Mesendoderm (in vitro differentiated cells): ENCODE measurements around the gene GORAB.

Experiments
- DNase-seq: peaks from one replicate; pipeline ENCODE4 v3.0.0; 2013
- H2AK5ac ChIP-seq: 2 replicates; pipeline ENCODE4 v1.6.1; 2013; ENCODE audit warnings: low read length, inconsistent platforms
- H2BK120ac ChIP-seq: 2 replicates; pipeline ENCODE4 v1.6.1; 2013; ENCODE audit warnings: low read depth, mild to moderate bottlenecking, low read length, moderate library complexity, mixed read lengths
- H2BK15ac ChIP-seq: replicated peaks from 2 replicates; pipeline ENCODE4 v1.6.1; 2013; ENCODE audit warnings: low read depth, mild to moderate bottlenecking, moderate library complexity
- H2BK5ac ChIP-seq: 2 replicates; pipeline ENCODE4 v1.6.1; 2013; ENCODE audit warnings: low read length, inconsistent platforms
- H3K18ac ChIP-seq: 2 replicates; pipeline ENCODE4 v1.6.1; 2013; ENCODE audit warnings: mild to moderate bottlenecking, low read length, mixed read lengths
- H3K23ac ChIP-seq: one replicate; pipeline ENCODE4 v1.6.1; 2013; ENCODE audit warnings: low read length
- H3K27ac ChIP-seq: 2 replicates; pipeline ENCODE4 v1.5.1; 2013; ENCODE audit warnings: low read depth, mild to moderate bottlenecking, inconsistent platforms, low read length, moderate library complexity
- H3K27me3 ChIP-seq: 2 replicates; pipeline ENCODE4 v1.6.1; 2013; ENCODE audit warnings: low read length, control low read depth, mild to moderate bottlenecking, inconsistent platforms; ENCODE audit not compliant: insufficient read depth, poor library complexity
- H3K36me3 ChIP-seq: 2 replicates; pipeline ENCODE4 v1.6.1; 2013; ENCODE audit warnings: low read length, inconsistent platforms; ENCODE audit not compliant: control insufficient read depth, insufficient read depth
- H3K4ac ChIP-seq: one replicate; pipeline ENCODE4 v1.6.1; 2013; ENCODE audit warnings: low read depth, mild to moderate bottlenecking, low read length, moderate library complexity
- H3K4me1 ChIP-seq: 2 replicates; pipeline ENCODE4 v1.6.1; 2013; ENCODE audit warnings: low read depth, low read length, inconsistent platforms; ENCODE audit not compliant: control insufficient read depth
- H3K4me2 ChIP-seq: 2 replicates; pipeline ENCODE4 v1.6.1; 2013; ENCODE audit warnings: low read length
- H3K4me3 ChIP-seq: 2 replicates; pipeline ENCODE4 v1.5.1; 2013; ENCODE audit warnings: mild to moderate bottlenecking, low read length
- H3K56ac ChIP-seq: one replicate; pipeline ENCODE4 v1.6.1; 2013; ENCODE audit warnings: low read length
- H3K79me1 ChIP-seq: 2 replicates; pipeline ENCODE4 v1.6.1; 2013; ENCODE audit warnings: low read length, inconsistent platforms
- H3K79me2 ChIP-seq: 2 replicates; pipeline ENCODE4 v1.6.1; 2013; ENCODE audit warnings: mild to moderate bottlenecking, low read length; ENCODE audit not compliant: control insufficient read depth, insufficient read depth
- H3K9ac ChIP-seq: 2 replicates; pipeline ENCODE4 v1.6.1; 2013; ENCODE audit warnings: low read length, inconsistent platforms
- H4K5ac ChIP-seq: one replicate; pipeline ENCODE4 v1.6.1; 2013; ENCODE audit warnings: low read length
- H4K8ac ChIP-seq: one replicate; pipeline ENCODE4 v1.6.1; 2013; ENCODE audit warnings: low read depth, mild to moderate bottlenecking, control low read depth, low read length, moderate library complexity
- WGBS: extraction: QIAGEN DNeasy Blood & Tissue Kit; methylation state at CpG from one replicate; pipeline ENCODE4 v1.1.7; 2013; ENCODE audit warnings: low lambda C conversion rate, missing lambda C conversion rate; ENCODE audit not compliant: insufficient coverage; ENCODE audit errors: extremely low coverage; 5-methylcytosine and 5-hydroxymethylcytosine counted together

Gene GORAB

GRCh38 chr1:170594066-170594626 lies 62.2 kb downstream of the GORAB start:
- Histone ChIP-seq H2BK5ac (no peak overlapping the region), H3K4me1 (no peaks in the 10 kb centered on the region), H3K79me1 (no peaks in the 10 kb centered on the region), H3K4ac (no peak overlapping the region), H3K9ac (no peak overlapping the region), H3K36me3 (no peaks in the 10 kb centered on the region), H3K23ac (no peak overlapping the region), H3K27ac (no peak overlapping the region), H4K5ac (no peak overlapping the region), H2BK120ac (no peak overlapping the region), H3K18ac (no peak overlapping the region), H4K8ac (no peak overlapping the region), H2AK5ac (no peak overlapping the region), H3K79me2 (no peaks in the 10 kb centered on the region), H3K27me3 (peaks cover 2% of the 10 kb centered on the region), H3K4me2 (no peak overlapping the region), H2BK15ac (no peak overlapping the region), H3K56ac (no peak overlapping the region), H3K4me3 (no peak overlapping the region)
- no CpG with 5 or more reads among the region's 5 CpGs for WGBS
- DNase-seq, result no peak

DNA sequence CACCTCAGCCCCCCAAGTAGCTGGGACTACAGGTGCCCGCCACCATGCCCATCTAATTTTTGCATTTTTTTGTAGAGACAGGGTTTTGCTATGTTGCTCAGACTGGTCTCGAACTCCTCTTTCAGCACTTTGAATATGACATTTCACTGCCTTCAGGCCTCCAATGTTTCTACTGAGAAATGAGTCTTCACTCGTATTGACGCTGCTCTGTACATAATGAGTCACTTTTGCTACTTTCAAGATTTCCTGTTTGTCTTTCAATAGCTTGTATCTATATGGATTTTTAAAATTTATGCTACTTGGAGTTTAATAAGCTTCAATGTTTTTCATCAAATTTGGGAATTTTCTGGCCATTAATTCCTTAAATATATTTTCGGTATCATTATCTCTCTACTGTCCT lies 64.7 kb downstream of the GORAB start:
- H3K36me3 ChIP-seq, result no peaks in the 10 kb centered on the region
- no CpG with 5 or more reads among the region's 5 CpGs for WGBS

DNA sequence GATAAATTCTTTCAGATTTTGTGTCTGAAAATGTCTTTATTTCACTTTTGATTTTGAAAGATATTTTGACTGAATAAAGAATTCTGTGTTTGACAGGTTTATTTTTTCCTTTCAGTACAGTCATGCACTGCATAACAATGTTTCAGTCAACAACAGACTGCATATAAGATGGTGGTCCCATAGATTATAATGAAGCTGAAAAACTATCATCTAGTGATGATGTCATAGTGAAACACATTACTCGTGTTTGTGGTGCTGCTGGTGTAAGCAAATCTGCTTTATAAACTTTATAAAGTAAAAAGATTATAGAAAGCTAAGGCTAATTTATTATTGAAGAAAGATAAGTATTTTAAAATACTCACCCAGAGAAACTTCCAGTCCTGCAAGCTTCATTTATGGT lies 66.7 kb downstream of the GORAB start:
- Histone ChIP-seq H4K8ac (no peak overlapping the region), H3K18ac (no peak overlapping the region), H3K4ac (no peak overlapping the region), H2BK5ac (no peak overlapping the region), H4K5ac (no peak overlapping the region), H3K36me3 (no peaks in the 10 kb centered on the region), H2AK5ac (no peak overlapping the region), H3K23ac (no peak overlapping the region), H2BK120ac (no peak overlapping the region), H3K9ac (no peak overlapping the region), H3K56ac (no peak overlapping the region), H3K27me3 (no peaks in the 10 kb centered on the region), H3K4me1 (no peaks in the 10 kb centered on the region), H3K79me2 (no peaks in the 10 kb centered on the region), H3K4me2 (no peak overlapping the region), H3K4me3 (no peak overlapping the region), H2BK15ac (no peak overlapping the region), H3K79me1 (no peaks in the 10 kb centered on the region), H3K27ac (no peak overlapping the region)
- DNase-seq, result no peak
- no CpG with 5 or more reads among the region's 1 CpG for WGBS

More for the DNA sequence above, 64.7 kb downstream of the GORAB start:
- Histone ChIP-seq H3K27ac (no peak overlapping the region), H4K5ac (no peak overlapping the region), H3K79me2 (no peaks in the 10 kb centered on the region), H4K8ac (no peak overlapping the region), H2BK5ac (no peak overlapping the region), H2AK5ac (no peak overlapping the region), H2BK15ac (no peak overlapping the region), H3K18ac (no peak overlapping the region), H3K23ac (no peak overlapping the region), H2BK120ac (no peak overlapping the region), H3K27me3 (peaks cover 2% of the 10 kb centered on the region), H3K56ac (no peak overlapping the region), H3K4me3 (no peak overlapping the region), H3K4me2 (no peak overlapping the region), H3K4me1 (no peaks in the 10 kb centered on the region), H3K9ac (no peak overlapping the region), H3K79me1 (no peaks in the 10 kb centered on the region), H3K4ac (no peak overlapping the region)
- DNase-seq, result no peak

- H3K18ac ChIP-seq, result no peak overlapping the region
- no peak overlapping the region for H2BK120ac ChIP-seq
- no peak overlapping the region for H3K4me2 ChIP-seq
- H3K4me1 ChIP-seq, result no peaks in the 10 kb centered on the region
- H2BK15ac ChIP-seq, result no peak overlapping the region
- no peak overlapping the region for H4K8ac ChIP-seq
- no peak overlapping the region for H3K23ac ChIP-seq
- no peak for DNase-seq
- H3K79me1 ChIP-seq, result no peaks in the 10 kb centered on the region
- no peak overlapping the region for H2BK5ac ChIP-seq
- no peak overlapping the region for H3K56ac ChIP-seq
- no peaks in the 10 kb centered on the region for H3K27me3 ChIP-seq
- no peak overlapping the region for H3K9ac ChIP-seq
- H3K79me2 ChIP-seq, result no peaks in the 10 kb centered on the region
- no peaks in the 10 kb centered on the region for H3K36me3 ChIP-seq
- H3K4ac ChIP-seq, result no peak overlapping the region
- H3K4me3 ChIP-seq, result no peak overlapping the region
- H4K5ac ChIP-seq, result no peak overlapping the region
- no peak overlapping the region for H2AK5ac ChIP-seq
- H3K27ac ChIP-seq, result no peak overlapping the region
Measured at GRCh38 chr1:170599033-170599432, 67.1 kb downstream of the GORAB start.

GRCh38 chr1:170601866-170602265 lies 69.9 kb downstream of the GORAB start:
- Histone ChIP-seq H3K27me3 (no peaks in the 10 kb centered on the region), H3K79me2 (no peaks in the 10 kb centered on the region), H4K5ac (no peak overlapping the region), H4K8ac (no peak overlapping the region), H3K4me1 (no peaks in the 10 kb centered on the region), H3K9ac (no peak overlapping the region), H3K4me3 (no peak overlapping the region), H3K79me1 (no peaks in the 10 kb centered on the region), H3K36me3 (no peaks in the 10 kb centered on the region), H3K18ac (no peak overlapping the region), H3K23ac (no peak overlapping the region), H2BK5ac (no peak overlapping the region), H2AK5ac (no peak overlapping the region), H2BK120ac (no peak overlapping the region), H3K56ac (no peak overlapping the region), H3K27ac (no peak overlapping the region), H3K4ac (no peak overlapping the region), H3K4me2 (no peak overlapping the region), H2BK15ac (no peak overlapping the region)
- no peak for DNase-seq
- WGBS, result no CpG with 5 or more reads among the region's 1 CpG
